PC-9 (cell line): ENCODE results near the gene AGAP3. TPM values are rescaled to one million over a fixed set of nuclear protein-coding genes. Genes with fewer than 3 reads are reported as not detected.

Source experiments
- BruUV-seq: library from RNA; stranded (reverse); fragments of 400-500 nt; replicated peaks from 2 replicates; lab custom pipeline; 2021; lab: Mats Ljungman, UMichigan
- CTCF ChIA-PET: fragments of 300-600 bp; sonication (Branson Sonifier 250); formaldehyde crosslinking; loops from one replicate; lab custom pipeline; 2022; ENCODE audit warnings: antibody characterized with exemption; lab: Charles Lee
- POLR2A ChIA-PET: fragments of 300-600 bp; sonication (Branson Sonifier 250); formaldehyde crosslinking; loops from one replicate; lab custom pipeline; 2022; ENCODE audit warnings: antibody characterized with exemption; ENCODE audit not compliant: unreplicated experiment; lab: Charles Lee
- DNase-seq, 2 experiments: peaks; one replicate each; pipeline versions ENCODE4 v3.0.0 to v3.0.0-alpha.2; 2015 to 2022; ENCODE audit warnings: mixed read lengths in 1 of 2
- H2AFZ ChIP-seq: fragments of 200-600 bp; sonication (generic); 2 replicates; pipeline ENCODE4 v1.8.1; 2017; ENCODE audit warnings: antibody characterized with exemption
- H3F3A ChIP-seq: fragments of 200-600 bp; sonication (generic); 2 replicates; pipeline ENCODE4 v1.8.1; 2017; ENCODE audit warnings: antibody characterized with exemption, mild to moderate bottlenecking, low read depth; ENCODE audit not compliant: insufficient read depth
- H3K27ac ChIP-seq: fragments of 200-600 bp; sonication (generic); 2 replicates; pipeline ENCODE4 v1.6.1; 2016; ENCODE audit warnings: mixed run types
- H3K27me3 ChIP-seq: fragments of 200-600 bp; sonication (generic); 2 replicates; pipeline ENCODE4 v1.6.1; 2016; ENCODE audit warnings: low read depth, mixed run types; ENCODE audit not compliant: insufficient read depth
- H3K36me3 ChIP-seq: fragments of 200-600 bp; sonication (generic); 2 replicates; pipeline ENCODE4 v1.6.1; 2016; ENCODE audit warnings: low read depth, mixed run types
- H3K4me1 ChIP-seq: fragments of 200-600 bp; sonication (generic); replicated peaks from 2 replicates; pipeline ENCODE4 v1.6.1; 2016; ENCODE audit warnings: mixed run types; ENCODE audit not compliant: insufficient read depth
- H3K4me2 ChIP-seq: fragments of 200-600 bp; sonication (generic); 2 replicates; pipeline ENCODE4 v1.6.1; 2017; ENCODE audit warnings: mixed run types
- H3K4me3 ChIP-seq: fragments of 200-600 bp; sonication (generic); 2 replicates; pipeline ENCODE4 v1.6.1; 2016; ENCODE audit warnings: mixed run types
- H3K79me2 ChIP-seq: fragments of 200-600 bp; sonication (generic); 2 replicates; pipeline ENCODE4 v1.6.1; 2017; ENCODE audit warnings: low read depth, mixed run types
- H3K9me2 ChIP-seq: fragments of 200-600 bp; sonication (generic); 2 replicates; pipeline ENCODE4 v1.8.1; 2017; ENCODE audit warnings: mild to moderate bottlenecking; ENCODE audit not compliant: insufficient read depth
- H3K9me3 ChIP-seq: fragments of 200-600 bp; sonication (generic); 2 replicates; pipeline ENCODE4 v1.8.1; 2016; ENCODE audit warnings: low read depth; ENCODE audit not compliant: insufficient read depth
- H4K20me1 ChIP-seq: fragments of 200-600 bp; sonication (generic); 2 replicates; pipeline ENCODE4 v1.8.1; 2017; ENCODE audit not compliant: insufficient read depth
- EZH2 ChIP-seq: fragments of 200-600 bp; sonication (generic); IDR thresholded peaks from 2 replicates; pipeline ENCODE4 v1.8.0; 2017; ENCODE audit warnings: antibody characterized with exemption, low read depth
- intact Hi-C: fragments of 100-400 bp; cut with micrococcal nuclease; formaldehyde crosslinking; loops from one replicate; pipeline ENCODE4 v1.10.0; 2022; ENCODE audit not compliant: unreplicated experiment
- total RNA-seq: library from RNA; stranded (reverse); gene quantifications from 2 replicates; pipeline ENCODE4 v1.2.3, GENCODE V29; 2021
- TF ChIP-seq, protein P1 (sequence below): fragments of 200-600 bp; sonication (generic); conservative IDR thresholded peaks from 2 replicates; pipeline ENCODE4 v1.6.1; 2017; ENCODE audit warnings: mixed run types, antibody characterized with exemption, mild to moderate bottlenecking, moderate library complexity

AGAP3 gene
- total RNA-seq, 1 experiment from 2014 or later = 103 TPM

DNA sequence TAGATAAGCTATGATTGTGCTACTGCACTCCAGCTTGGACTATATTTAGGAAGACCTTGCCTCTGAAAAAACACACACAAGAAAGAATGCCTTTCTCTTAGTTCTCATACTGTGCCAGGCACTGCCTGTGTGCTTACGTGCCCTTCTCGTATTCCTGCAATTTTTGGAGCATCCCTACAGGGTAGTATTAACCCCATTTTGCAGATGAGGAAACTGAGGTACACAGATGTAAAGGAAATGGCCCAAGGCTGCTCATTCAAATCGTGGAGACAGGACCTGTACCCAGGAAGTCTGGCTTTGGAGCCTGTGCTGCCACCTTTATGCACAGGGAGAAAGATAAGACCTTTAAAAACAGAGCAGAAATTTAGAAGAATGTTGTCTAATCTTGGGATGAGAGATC lies 16.7 kb downstream of the AGAP3 start:
- CTCF ChIA-PET = no interaction called here
- Histone ChIP-seq H3K9me3 (no peaks in the 10 kb centered on the region), H3K4me3 (no peak overlapping the region), H4K20me1 (peaks cover 60% of the 10 kb centered on the region), H3K27ac (no peak overlapping the region), H3K4me2 (no peak overlapping the region), H3F3A (no peaks in the 10 kb centered on the region), H3K79me2 (peaks cover 29% of the 10 kb centered on the region), H3K36me3 (0 out of 2 replicates have a peak, but pooled peaks cover 5% of the 10 kb centered on the region), H3K4me1 (no peaks in the 10 kb centered on the region), H2AFZ (no peak overlapping the region), H3K9me2 (no peaks in the 10 kb centered on the region), H3K27me3 (no peaks in the 10 kb centered on the region)
- no peak for DNase-seq
- BruUV-seq = no TSS peak
- intact Hi-C loops = no loop called here
- POLR2A ChIA-PET = no interaction called here
- TF ChIP-seq, protein P1, sequence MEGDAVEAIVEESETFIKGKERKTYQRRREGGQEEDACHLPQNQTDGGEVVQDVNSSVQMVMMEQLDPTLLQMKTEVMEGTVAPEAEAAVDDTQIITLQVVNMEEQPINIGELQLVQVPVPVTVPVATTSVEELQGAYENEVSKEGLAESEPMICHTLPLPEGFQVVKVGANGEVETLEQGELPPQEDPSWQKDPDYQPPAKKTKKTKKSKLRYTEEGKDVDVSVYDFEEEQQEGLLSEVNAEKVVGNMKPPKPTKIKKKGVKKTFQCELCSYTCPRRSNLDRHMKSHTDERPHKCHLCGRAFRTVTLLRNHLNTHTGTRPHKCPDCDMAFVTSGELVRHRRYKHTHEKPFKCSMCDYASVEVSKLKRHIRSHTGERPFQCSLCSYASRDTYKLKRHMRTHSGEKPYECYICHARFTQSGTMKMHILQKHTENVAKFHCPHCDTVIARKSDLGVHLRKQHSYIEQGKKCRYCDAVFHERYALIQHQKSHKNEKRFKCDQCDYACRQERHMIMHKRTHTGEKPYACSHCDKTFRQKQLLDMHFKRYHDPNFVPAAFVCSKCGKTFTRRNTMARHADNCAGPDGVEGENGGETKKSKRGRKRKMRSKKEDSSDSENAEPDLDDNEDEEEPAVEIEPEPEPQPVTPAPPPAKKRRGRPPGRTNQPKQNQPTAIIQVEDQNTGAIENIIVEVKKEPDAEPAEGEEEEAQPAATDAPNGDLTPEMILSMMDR = no peak
- no peak for TF ChIP-seq EZH2

DNA sequence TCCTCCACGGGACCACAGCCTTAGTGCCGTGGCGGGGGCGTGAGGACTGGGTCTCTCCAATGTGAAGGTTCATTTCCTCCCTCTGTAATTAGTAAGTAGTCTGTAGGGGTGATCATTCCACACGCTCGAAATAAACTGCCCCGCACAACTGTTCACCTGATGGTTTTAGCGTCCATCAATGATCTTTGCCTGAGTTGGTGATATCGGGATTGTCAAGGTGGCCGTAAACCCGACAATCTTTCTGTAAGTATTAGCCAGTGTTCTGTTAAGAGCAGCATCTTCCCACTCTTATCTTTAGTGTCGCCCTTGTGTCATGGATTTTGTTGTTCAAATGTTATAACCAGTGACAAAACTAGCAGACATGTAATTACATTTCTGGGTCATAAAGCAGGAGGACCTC lies 17.7 kb downstream of the AGAP3 start:
- no peaks in the 10 kb centered on the region for H3K27me3 ChIP-seq
- intact Hi-C loops = no loop called here
- no peak overlapping the region for H3K4me3 ChIP-seq
- no TSS peak for BruUV-seq
- H3K9me3 ChIP-seq = no peaks in the 10 kb centered on the region
- H3K4me2 ChIP-seq = no peak overlapping the region
- no peak overlapping the region for H2AFZ ChIP-seq
- no peaks in the 10 kb centered on the region for H3F3A ChIP-seq
- no peak for TF ChIP-seq EZH2
- TF ChIP-seq, protein P1 = no peak
- no peaks in the 10 kb centered on the region for H3K4me1 ChIP-seq
- peaks cover 20% of the 10 kb centered on the region; the same call in 1 of the 2 replicates for H3K79me2 ChIP-seq
- no peak for DNase-seq
- 0 out of 2 replicates have a peak, but pooled peaks cover 5% of the 10 kb centered on the region for H3K36me3 ChIP-seq
- no peaks in the 10 kb centered on the region for H3K9me2 ChIP-seq
- no peak overlapping the region for H3K27ac ChIP-seq
- ChIA-PET POLR2A (no interaction called here), CTCF (no interaction called here)
- peaks cover 55% of the 10 kb centered on the region for H4K20me1 ChIP-seq

DNA sequence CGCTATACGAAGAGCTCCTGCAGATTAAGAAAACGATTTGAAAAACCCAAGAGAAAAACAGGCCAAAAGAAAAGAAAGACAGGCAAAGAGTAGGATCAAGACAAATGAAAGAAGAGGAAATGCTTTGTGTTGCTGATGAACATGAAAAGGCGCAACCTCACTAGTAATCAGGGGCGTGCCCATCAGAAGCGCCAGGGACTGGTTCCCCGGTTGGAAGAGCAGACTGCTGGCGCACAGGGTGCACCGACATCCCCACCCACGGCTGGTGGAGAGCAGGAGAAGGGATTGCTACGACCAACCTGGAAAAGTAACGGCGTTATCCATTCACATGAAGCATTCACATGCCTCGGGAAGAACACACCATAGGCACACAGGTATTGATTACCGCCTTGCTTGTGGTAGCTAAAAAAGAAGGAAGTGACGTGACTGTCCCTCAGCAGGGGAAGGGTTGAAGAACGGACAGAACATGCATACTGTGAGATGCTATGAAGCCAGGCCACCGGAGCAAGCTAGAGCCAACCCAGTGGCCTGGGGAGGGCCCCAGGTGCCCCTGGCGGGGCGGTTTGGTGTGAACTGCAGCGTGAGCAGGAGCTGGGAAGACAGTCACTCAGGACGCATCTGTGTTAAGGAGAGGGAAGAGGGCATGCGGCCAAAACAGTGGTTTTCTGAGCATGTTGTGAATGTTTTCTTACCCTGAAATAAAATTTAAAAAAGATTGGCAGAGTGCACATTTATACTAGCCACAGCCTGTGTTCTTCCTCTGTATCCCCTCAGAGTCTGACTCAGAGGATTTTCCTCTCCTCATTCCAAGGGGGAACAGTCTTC lies 18.3 kb downstream of the AGAP3 start:
- H3K4me1 ChIP-seq = no peaks in the 10 kb centered on the region
- ChIA-PET POLR2A (interaction anchor here (0.6 to 0.7 kb wide), 2 partner anchors 71 to 93 kb away, joined by 3 to 27 read pairs; no protein-coding TSS in a partner anchor), CTCF (no interaction called here)
- no peak for DNase-seq
- H2AFZ ChIP-seq = no peak overlapping the region
- H3K27ac ChIP-seq = no peak overlapping the region
- H3K79me2 ChIP-seq = peaks cover 16% of the 10 kb centered on the region; the same call in 1 of the 2 replicates
- no TSS peak for BruUV-seq
- H3K4me3 ChIP-seq = no peak overlapping the region
- no peaks in the 10 kb centered on the region for H3K9me3 ChIP-seq
- H4K20me1 ChIP-seq = peaks cover 52% of the 10 kb centered on the region
- H3K4me2 ChIP-seq = no peak overlapping the region
- H3K27me3 ChIP-seq = no peaks in the 10 kb centered on the region
- no peaks in the 10 kb centered on the region for H3K9me2 ChIP-seq
- H3K36me3 ChIP-seq = 0 out of 2 replicates have a peak, but pooled peaks cover 5% of the 10 kb centered on the region
- TF ChIP-seq, protein P1 = no peak
- TF ChIP-seq EZH2 = no peak
- intact Hi-C loops = no loop called here
- peaks cover 2% of the 10 kb centered on the region; the same call in 1 of the 2 replicates for H3F3A ChIP-seq
